Stimulated activated CD8-positive, alpha-beta memory T cell treated with anti-CD3 and anti-CD28 coated beads, Interleukin-12 subunit alpha, Interleukin-12 subunit beta, amount 100 ng/mL, for 1 hour (primary cell): Measurements from ENCODE around the gene ATP6V1G3.
"Not testable (repeated sequence)": the region's sequence is repeated elsewhere in the genome, so short reads cannot be mapped to it uniquely, and the experiment has no call there.

Experiments
- DNase-seq: peaks from one replicate; pipeline ENCODE4 v3.0.0-alpha.2; 2020; ENCODE audit warnings: low read depth

The ATP6V1G3 gene

GRCh38 chr1:198542632-198543031, 2.2 kb upstream of the ATP6V1G3 start:
- no peak for DNase-seq

GRCh38 chr1:198541737-198542136, 1.3 kb upstream of the ATP6V1G3 start:
- no peak for DNase-seq

- no peak for DNase-seq
Measured at GRCh38 chr1:198538579-198539364, 1.7 kb downstream of the ATP6V1G3 start.

- DNase-seq = no peak
Measured at GRCh38 chr1:198535631-198536030, 4.8 kb downstream of the ATP6V1G3 start.

- DNase-seq = no peak
Measured at GRCh38 chr1:198534548-198535418, 5.7 kb downstream of the ATP6V1G3 start.

GRCh38 chr1:198531891-198532290, 8.6 kb downstream of the ATP6V1G3 start:
- no peak for DNase-seq

GRCh38 chr1:198530953-198531352, 9.5 kb downstream of the ATP6V1G3 start:
- no peak for DNase-seq

GRCh38 chr1:198529414-198529813, 11.1 kb downstream of the ATP6V1G3 start:
- DNase-seq = no peak

GRCh38 chr1:198528364-198528763, 12.1 kb downstream of the ATP6V1G3 start:
- no peak for DNase-seq

GRCh38 chr1:198524556-198524955, 15.9 kb downstream of the ATP6V1G3 start:
- no peak for DNase-seq

GRCh38 chr1:198524127-198524526, 16.4 kb downstream of the ATP6V1G3 start:
- DNase-seq = not testable (repeated sequence)

GRCh38 chr1:198523182-198523950, 17.1 kb downstream of the ATP6V1G3 start:
- no peak for DNase-seq

- no peak for DNase-seq
Measured at GRCh38 chr1:198520524-198521254, 19.8 kb downstream of the ATP6V1G3 start.

GRCh38 chr1:198519639-198520501, 20.6 kb downstream of the ATP6V1G3 start:
- no peak for DNase-seq

GRCh38 chr1:198517623-198518199, 22.8 kb downstream of the ATP6V1G3 start:
- DNase-seq = no peak

GRCh38 chr1:198500096-198500495, 40.4 kb downstream of the ATP6V1G3 start:
- DNase-seq = no peak

GRCh38 chr1:198499588-198499987, 40.9 kb downstream of the ATP6V1G3 start:
- no peak for DNase-seq

GRCh38 chr1:198498881-198499280, 41.6 kb downstream of the ATP6V1G3 start:
- no peak for DNase-seq

GRCh38 chr1:198498103-198498385, 42.4 kb downstream of the ATP6V1G3 start:
- DNase-seq = no peak

GRCh38 chr1:198497326-198498102, 43.0 kb downstream of the ATP6V1G3 start:
- DNase-seq = no peak
